Heart right ventricle (tissue), 16 donors: Measurements from ENCODE around the gene PSG3. TPM values are rescaled to one million over a fixed set of nuclear protein-coding genes. Genes with fewer than 3 reads are reported as not detected.
"Not testable (repeated sequence)": the region's sequence is repeated elsewhere in the genome, so short reads cannot be mapped to it uniquely, and the experiment has no call there.

Experiments used
- ATAC-seq, 8 donors: fragments of 200-7000 bp; cut with Tn5 transposase; one replicate each; pipeline ENCODE4 v1.9.1; 2020; ENCODE audit warnings: mild to moderate bottlenecking in 8 of 8, moderate library complexity in 8 of 8, moderate number of reproducible peaks in 1 of 8
- DNase-seq, 2 donors: peaks; one replicate each; pipeline ENCODE4 v3.0.0-alpha.2; 2020
- H3K27ac ChIP-seq, 10 donors: fragments of 200-600 bp; sonication (generic) in 2 of 10; one replicate each; pipeline versions ENCODE4 v1.5.0 to v1.8.0; 2020 to 2022; ENCODE audit warnings: mild to moderate bottlenecking in 3 of 10
- H3K27me3 ChIP-seq, 7 donors: fragments of 200-600 bp; one replicate each; pipeline ENCODE4 v1.8.0; 2021 to 2022; ENCODE audit warnings: mild to moderate bottlenecking in 2 of 7
- H3K36me3 ChIP-seq, 9 donors: fragments of 200-600 bp; sonication (generic) in 1 of 9; one replicate each; pipeline versions ENCODE4 v1.5.0 to v1.8.0; 2020 to 2022; ENCODE audit warnings: mild to moderate bottlenecking in 2 of 9
- H3K4me1 ChIP-seq, 9 donors: fragments of 200-600 bp; sonication (generic) in 1 of 9; one replicate each; pipeline versions ENCODE4 v1.5.0 to v1.8.0; 2020 to 2022; ENCODE audit warnings: mild to moderate bottlenecking in 4 of 9
- H3K4me3 ChIP-seq, 10 donors: fragments of 200-600 bp; sonication (generic) in 2 of 10; one replicate each; pipeline versions ENCODE4 v1.5.0 to v1.8.0; 2020 to 2022; ENCODE audit warnings: mild to moderate bottlenecking in 7 of 10, moderate library complexity in 2 of 10
- H3K9me3 ChIP-seq, 11 donors: fragments of 200-600 bp in 10 of 11; sonication (generic) in 2 of 11; one replicate each; pipeline versions ENCODE4 v1.5.0 to v1.8.0; 2013 to 2022; ENCODE audit warnings: mild to moderate bottlenecking in 2 of 11, control low read depth in 1 of 11, moderate library complexity in 1 of 11
- WGBS, 2 donors: extraction: QIAGEN DNeasy Blood & Tissue Kit; methylation state at CpG; one replicate each; pipeline ENCODE4 v1.1.7; 2013; ENCODE audit warnings: inconsistent platforms in 1 of 2; 5-methylcytosine and 5-hydroxymethylcytosine counted together
- intact Hi-C, 10 donors: fragments of 100-400 bp; cut with DNase I; formaldehyde crosslinking; loops; one replicate each; pipeline versions ENCODE4 v1.11.1 to v1.14.2; 2022
- polyA plus RNA-seq, 2 donors: library from polyadenylated mRNA; stranded (reverse); fragments of 200-250 nt; gene quantifications; one replicate each; pipeline ENCODE4 v1.2.3, GENCODE V29; 2013
- total RNA-seq, 10 donors: library from RNA; stranded (reverse); fragmentation: NEBNext Ultra II Directional in 3 of 10; extraction: Animal tissue kit (Norgen Biotek cat#: 25700) in 3 of 10; gene quantifications; one replicate each; pipeline versions ENCODE4 v1.2.1 to v1.2.4, GENCODE V29; 2021 to 2023
- TF ChIP-seq, protein P1 (sequence below), 9 donors: fragments of 200-600 bp; sonication (generic) in 2 of 9; IDR thresholded peaks; one replicate each; pipeline versions ENCODE4 v1.5.0 to v1.8.0; 2021 to 2022; ENCODE audit warnings: antibody characterized with exemption in 9 of 9, mild to moderate bottlenecking in 5 of 9, moderate library complexity in 1 of 9
- donor health status: Arrhythmogenic right ventricular cardiomyopathy.
- donor health status: ischemic (EF 13 %, LVEDD 7.1; RV severe dilation, severe dysfunction).
- donor health status: healthy with polysubstance abuse.
- donor health status: DM: no; HTN: yes; CAD: no.
- donor health status: DM: no; HTN: no; CAD: no.
- donor health status: ischemic (EF 25% LVEDD 6.9; RV normal size, moderate dysfunction).
- donor health status: ischemic (EF 25% LVEDD 5.7; RV mildly dilated, moderate dysfunction).
- donor health status: healthy.
- donor health status: DM: yes; HTN: yes; CAD: no.
- donor health status: Ischemic cardiomyopathy.
- donor health status: ischemic (EF 35%, LVEDD 5.7; RV mildly dilated, moderate dysfunction).
- donor health status: nonischemic (EF 11% LVEDD 7.7; RV severe dilation, severe dysfunction).
- donor health status: DM: yes; HTN: yes; CAD: no.
- donor health status: PGD.
- donor health status: ischemic (EF 29% LVEDD 5.4; RV normal size, mild dysfunction).
- donor health status: nonischemic (EF 23%, LVEDD 6.1; RV moderate dilation, normal function).

The PSG3 gene
- total and polyA plus RNA-seq, 12 donors: not detected

DNA sequence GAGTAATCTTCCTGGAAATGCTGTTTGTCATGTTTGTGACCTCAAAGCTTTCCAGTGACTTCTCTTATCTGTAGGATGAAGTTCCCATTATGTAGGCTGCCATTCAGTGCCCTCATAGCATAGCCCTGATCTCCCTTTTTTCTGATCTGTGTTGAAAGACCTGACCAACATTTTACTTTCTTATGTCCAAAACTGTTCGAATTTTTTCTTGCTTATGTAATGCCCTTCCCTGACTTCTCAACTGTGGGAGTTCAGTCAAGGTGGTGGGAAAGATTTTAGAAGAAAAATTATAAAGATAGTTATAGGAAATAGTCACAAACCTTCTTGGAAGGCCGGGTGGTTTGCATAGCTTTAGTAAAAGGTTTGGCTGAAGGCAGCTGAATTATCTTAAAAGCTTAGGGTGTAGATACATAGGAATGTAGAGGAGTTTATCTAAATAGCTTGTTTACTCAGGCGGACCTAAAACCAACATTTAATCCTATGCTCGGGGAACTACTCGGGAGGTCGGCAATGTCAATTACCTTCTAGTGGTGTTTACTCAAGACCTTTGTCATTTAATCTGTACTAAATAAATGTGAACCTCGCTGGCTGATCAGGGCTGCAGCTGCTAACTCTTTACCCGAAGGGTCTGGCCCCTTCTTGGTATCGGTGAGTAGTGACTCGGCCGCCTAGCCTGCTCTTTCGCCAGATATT, 44.3 kb downstream of the PSG3 start:
- Histone ChIP-seq H3K9me3 (peaks cover 0 to 2% (median 0%) of the 10 kb centered on the region in 11 donors), H3K4me3 (no peak overlapping the region), H3K27me3 (peaks cover 0 to 41% (median 21%) of the 10 kb centered on the region in 7 donors), H3K27ac (no peak overlapping the region), H3K36me3 (no peaks in the 10 kb centered on the region), H3K4me1 (no peaks in the 10 kb centered on the region)
- intact Hi-C loops: no loop called here
- no peak for DNase-seq
- TF ChIP-seq, protein P1, sequence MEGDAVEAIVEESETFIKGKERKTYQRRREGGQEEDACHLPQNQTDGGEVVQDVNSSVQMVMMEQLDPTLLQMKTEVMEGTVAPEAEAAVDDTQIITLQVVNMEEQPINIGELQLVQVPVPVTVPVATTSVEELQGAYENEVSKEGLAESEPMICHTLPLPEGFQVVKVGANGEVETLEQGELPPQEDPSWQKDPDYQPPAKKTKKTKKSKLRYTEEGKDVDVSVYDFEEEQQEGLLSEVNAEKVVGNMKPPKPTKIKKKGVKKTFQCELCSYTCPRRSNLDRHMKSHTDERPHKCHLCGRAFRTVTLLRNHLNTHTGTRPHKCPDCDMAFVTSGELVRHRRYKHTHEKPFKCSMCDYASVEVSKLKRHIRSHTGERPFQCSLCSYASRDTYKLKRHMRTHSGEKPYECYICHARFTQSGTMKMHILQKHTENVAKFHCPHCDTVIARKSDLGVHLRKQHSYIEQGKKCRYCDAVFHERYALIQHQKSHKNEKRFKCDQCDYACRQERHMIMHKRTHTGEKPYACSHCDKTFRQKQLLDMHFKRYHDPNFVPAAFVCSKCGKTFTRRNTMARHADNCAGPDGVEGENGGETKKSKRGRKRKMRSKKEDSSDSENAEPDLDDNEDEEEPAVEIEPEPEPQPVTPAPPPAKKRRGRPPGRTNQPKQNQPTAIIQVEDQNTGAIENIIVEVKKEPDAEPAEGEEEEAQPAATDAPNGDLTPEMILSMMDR (IDR thresholded peaks at IDR 0.05): no peak
- ATAC-seq: no peak
- WGBS, 2 donors: 76% methylated on average over 12 of the region's 12 CpGs

DNA sequence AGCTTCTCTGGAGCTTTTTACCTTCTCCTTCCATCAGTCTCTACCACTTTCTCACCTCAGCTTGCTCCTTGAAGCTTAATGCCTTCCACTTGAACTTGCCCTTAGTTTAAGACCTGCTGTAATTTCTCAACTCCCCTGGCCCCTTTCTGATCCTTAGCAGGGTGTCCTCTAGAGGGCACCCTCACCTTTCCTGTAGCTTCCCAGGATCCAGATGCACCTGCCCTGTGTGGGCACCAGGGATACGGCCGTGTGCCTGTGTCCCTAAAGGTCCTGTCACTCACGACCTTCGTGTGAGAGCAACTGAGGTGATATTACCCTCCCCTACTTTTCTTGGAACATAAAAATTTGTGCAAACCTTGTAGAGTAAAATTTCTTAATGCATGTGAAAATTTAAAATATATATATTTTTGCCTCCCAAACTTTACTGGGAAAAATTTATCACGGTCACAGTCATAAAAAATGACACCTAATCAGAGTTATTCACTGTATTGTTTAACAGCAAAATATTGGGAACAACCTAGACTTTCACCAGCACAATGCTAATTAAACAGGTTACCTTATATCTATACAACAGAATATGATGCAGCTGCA, 46.4 kb downstream of the PSG3 start:
- Histone ChIP-seq H3K27me3 (peaks cover 0 to 35% (median 17%) of the 10 kb centered on the region in 7 donors), H3K27ac (no peak overlapping the region), H3K4me1 (no peaks in the 10 kb centered on the region), H3K9me3 (peaks cover 0 to 2% (median 0%) of the 10 kb centered on the region in 11 donors), H3K4me3 (no peak overlapping the region), H3K36me3 (no peaks in the 10 kb centered on the region)
- DNase-seq (no peak), ATAC-seq (no peak)
- 25 to 26% methylated on average over 5 of the region's 5 CpGs for WGBS, 2 donors
- intact Hi-C loops: no loop called here
- TF ChIP-seq, protein P1 (IDR thresholded peaks at IDR 0.05): peak in 6 of 9 donors; percentile 13 to 39 (median 29)

DNA sequence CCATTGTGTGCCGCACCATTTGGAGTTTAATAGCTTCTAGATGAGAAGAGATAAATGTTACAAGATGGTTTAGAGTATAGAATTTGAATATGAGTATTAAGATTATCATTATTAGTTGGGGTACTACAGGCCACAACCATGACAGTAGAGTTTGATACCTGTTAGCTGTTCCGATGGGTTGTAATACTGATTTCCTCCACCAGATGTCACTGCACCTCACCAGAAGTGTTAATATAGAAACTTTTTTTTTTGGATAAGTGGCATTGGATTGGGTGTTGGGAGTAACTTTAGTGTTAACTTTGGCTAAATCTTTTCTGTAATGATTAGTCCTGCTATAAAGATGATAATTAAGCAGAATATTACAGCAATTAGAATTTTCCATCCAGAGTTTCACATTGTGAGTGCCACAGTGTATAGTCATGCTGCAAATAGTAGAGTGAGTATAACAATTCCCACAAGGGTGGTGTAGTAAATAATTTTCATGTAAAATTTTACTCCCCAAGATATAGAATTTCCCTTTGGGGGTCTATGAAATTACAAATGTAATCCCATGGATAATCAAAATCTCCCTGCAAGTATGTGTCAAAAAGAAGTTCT, 56.3 kb downstream of the PSG3 start:
- no peak for ATAC-seq
- H3K4me1 ChIP-seq: no peaks in the 10 kb centered on the region
- H3K27ac ChIP-seq: no peak overlapping the region
- TF ChIP-seq, protein P1 (IDR thresholded peaks at IDR 0.05): peak in 8 of 9 donors; percentile 35 to 71 (median 48)
- intact Hi-C loops: no loop called here
- no peaks in the 10 kb centered on the region for H3K27me3 ChIP-seq
- no peak overlapping the region for H3K4me3 ChIP-seq
- no peaks in the 10 kb centered on the region for H3K36me3 ChIP-seq
- 87 to 89% methylated on average over 2 of the region's 2 CpGs for WGBS, 2 donors
- no peak for DNase-seq
- peaks cover 0 to 57% (median 21%) of the 10 kb centered on the region in 11 donors for H3K9me3 ChIP-seq

DNA sequence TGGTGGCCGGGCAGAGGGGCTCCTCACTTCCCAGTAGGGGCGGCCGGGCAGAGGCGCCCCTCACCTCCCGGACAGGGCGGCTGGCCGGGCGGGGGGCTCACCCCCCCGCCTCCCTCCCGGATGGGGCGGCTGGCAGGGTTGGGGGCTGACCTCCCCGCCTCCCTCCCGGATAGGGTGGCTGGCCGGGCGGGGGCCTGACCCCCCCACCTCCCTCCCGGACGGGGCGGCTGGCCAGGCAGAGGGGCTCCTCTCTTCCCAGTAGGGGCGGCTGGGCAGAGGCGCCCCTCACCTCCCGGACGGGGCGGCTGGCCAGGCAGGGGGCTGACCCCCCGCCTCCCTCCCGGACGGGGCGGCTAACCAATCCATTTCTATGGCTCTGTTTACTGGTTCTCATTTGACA, 64.0 kb downstream of the PSG3 start:
- H3K36me3 ChIP-seq, intact Hi-C loops, H3K4me1 ChIP-seq, H3K4me3 ChIP-seq, DNase-seq, H3K27me3 ChIP-seq, H3K27ac ChIP-seq, ATAC-seq: not testable (repeated sequence)
- WGBS, 2 donors: 94 to 98% methylated on average over 18 to 23 of the region's 27 CpGs
- peaks cover 0 to 40% (median 5%) of the 10 kb centered on the region in 11 donors for H3K9me3 ChIP-seq

DNA sequence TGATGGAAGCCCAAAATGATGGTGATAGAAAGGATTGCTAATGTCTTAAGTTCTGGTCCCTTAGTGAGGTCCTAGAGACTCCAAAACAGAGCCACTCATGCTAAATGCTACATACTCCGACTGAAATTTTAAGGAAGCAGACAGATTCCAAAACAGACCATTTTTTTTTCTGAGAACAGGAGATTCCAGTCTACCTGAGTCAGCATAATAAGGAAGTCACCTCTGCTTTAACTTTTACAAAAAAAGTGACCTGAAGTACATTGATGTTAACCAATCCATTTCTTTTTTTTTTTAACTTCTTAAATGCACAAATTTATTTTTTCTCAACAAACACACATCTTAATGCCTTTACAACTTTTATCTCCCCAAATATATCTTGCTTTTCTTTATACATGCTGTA, 65.7 kb downstream of the PSG3 start:
- peaks cover 0 to 40% (median 5%) of the 10 kb centered on the region in 11 donors for H3K9me3 ChIP-seq
- H3K27me3 ChIP-seq, ATAC-seq, intact Hi-C loops, H3K27ac ChIP-seq, DNase-seq, H3K4me1 ChIP-seq, H3K4me3 ChIP-seq, H3K36me3 ChIP-seq: not testable (repeated sequence)
- 80 to 84% methylated on average over 1 of the region's 1 CpG for WGBS, 2 donors

Other genes starting within 250 kb of the PSG3 start
- 1 to 10 TPM; 1.2 to 7.2 (median 2.4) TPM for gene CEACAM1, start 212.0 kb downstream of the PSG3 start, total RNA-seq
- gene CEACAM1, start 212.0 kb downstream of the PSG3 start, polyA plus RNA-seq: 1 to 10 TPM; 1.9 to 7.8 TPM
- gene CEACAM8, start 145.6 kb downstream of the PSG3 start, total RNA-seq: under 1 TPM in 2 of 10 donors, not detected in 8; 0.15 to 0.76 TPM
- not detected for gene CEACAM8, start 145.6 kb downstream of the PSG3 start, polyA plus RNA-seq
- gene PSG8, start 25.2 kb upstream of the PSG3 start, total RNA-seq: not detected
- not detected for gene PSG8, start 25.2 kb upstream of the PSG3 start, polyA plus RNA-seq
- not detected for gene PSG1, start 139.2 kb upstream of the PSG3 start, total RNA-seq
- gene PSG1, start 139.2 kb upstream of the PSG3 start, polyA plus RNA-seq: not detected
- gene PSG6, start 177.4 kb upstream of the PSG3 start, total RNA-seq: not detected
- not detected for gene PSG6, start 177.4 kb upstream of the PSG3 start, polyA plus RNA-seq
- gene PSG7, start 196.7 kb upstream of the PSG3 start, total RNA-seq: not detected
- not detected for gene PSG7, start 196.7 kb upstream of the PSG3 start, polyA plus RNA-seq